AG10803 (cell line): Measurements from ENCODE around the gene OAS1.
A peak's percentile ranks its signal among the peaks of the same experiment; 100 is the strongest.

Experiments used
- DNase-seq: peaks from one replicate; pipeline ENCODE4 v3.0.0; 2010; ENCODE audit warnings: low read depth
- H3K4me3 ChIP-seq: 2 replicates; pipeline ENCODE4 v1.5.1; 2011; ENCODE audit warnings: mild to moderate bottlenecking, low read length, control low read depth
- CTCF ChIP-seq: conservative IDR thresholded peaks from 2 replicates; pipeline ENCODE4 v1.5.1; 2011; ENCODE audit warnings: mild to moderate bottlenecking, low read length, control low read depth, inconsistent platforms

OAS1 gene

GRCh38 chr12:112906712-112907414 is at the start of gene OAS1:
OAS1 (plus strand) TSS chr12:112906962; CDS start chr12:112907040, 78 bp downstream.
- DNase-seq = peak; percentile 17
- H3K4me3 ChIP-seq = peak within 1 kb of the TSS; percentile 25
- TF ChIP-seq CTCF = no peak

- no peak for DNase-seq
- TF ChIP-seq CTCF = no peak
- H3K4me3 ChIP-seq = no peak overlapping the region
Observed at GRCh38 chr12:112859291-112859690, 47.5 kb upstream of the OAS1 start.

- TF ChIP-seq CTCF = no peak
- no peak overlapping the region for H3K4me3 ChIP-seq
- no peak for DNase-seq
Observed at GRCh38 chr12:112860181-112860580, 46.6 kb upstream of the OAS1 start.

GRCh38 chr12:112861284-112861683 is 45.5 kb upstream of the OAS1 start:
- H3K4me3 ChIP-seq = no peak overlapping the region
- no peak for TF ChIP-seq CTCF
- DNase-seq = no peak

GRCh38 chr12:112862636-112863290 is 44.0 kb upstream of the OAS1 start:
- H3K4me3 ChIP-seq = no peak overlapping the region
- no peak for TF ChIP-seq CTCF
- DNase-seq = no peak

- no peak for DNase-seq
- no peak overlapping the region for H3K4me3 ChIP-seq
- no peak for TF ChIP-seq CTCF
Observed at GRCh38 chr12:112868459-112869041, 38.2 kb upstream of the OAS1 start.

- H3K4me3 ChIP-seq = no peak overlapping the region
- no peak for DNase-seq
- TF ChIP-seq CTCF = no peak
Observed at GRCh38 chr12:112869091-112869490, 37.7 kb upstream of the OAS1 start.
